ENCODE measurements around the gene ING5.
"Not testable (repeated sequence)": the region's sequence is repeated elsewhere in the genome, so short reads cannot be mapped to it uniquely, and the experiment has no call there.

The ING5 gene

GRCh38 chr2:241752689-241753276 lies 50.9 kb downstream of the ING5 start:
- TF ChIP-seq CTCF (conservative IDR thresholded peaks at IDR 0.05; ENCODE audit: low read length), result no peak
- no peak overlapping the region for H3K4me3 ChIP-seq (ENCODE audit: low read length)
- DNase-seq (ENCODE audit: low read depth), result no peak

- TF ChIP-seq CTCF (conservative IDR thresholded peaks at IDR 0.05; ENCODE audit: low read length), result no peak
- no peak for DNase-seq (ENCODE audit: low read depth)
- H3K4me3 ChIP-seq (ENCODE audit: low read length), result no peak overlapping the region
Measured at GRCh38 chr2:241753493-241753892, 51.7 kb downstream of the ING5 start.

- TF ChIP-seq CTCF (conservative IDR thresholded peaks at IDR 0.05; ENCODE audit: low read length), result no peak
- no peak overlapping the region for H3K4me3 ChIP-seq (ENCODE audit: low read length)
- DNase-seq (ENCODE audit: low read depth), result no peak
Measured at GRCh38 chr2:241754042-241754441, 52.2 kb downstream of the ING5 start.

GRCh38 chr2:241755166-241755565 lies 53.3 kb downstream of the ING5 start:
- no peak for DNase-seq (ENCODE audit: low read depth)
- TF ChIP-seq CTCF (conservative IDR thresholded peaks at IDR 0.05; ENCODE audit: low read length), result no peak
- H3K4me3 ChIP-seq (ENCODE audit: low read length), result no peak overlapping the region

- DNase-seq (ENCODE audit: low read depth), result no peak
- no peak for TF ChIP-seq CTCF (conservative IDR thresholded peaks at IDR 0.05; ENCODE audit: low read length)
- no peak overlapping the region for H3K4me3 ChIP-seq (ENCODE audit: low read length)
Measured at GRCh38 chr2:241755777-241756176, 53.9 kb downstream of the ING5 start.

- no peak for TF ChIP-seq CTCF (conservative IDR thresholded peaks at IDR 0.05; ENCODE audit: low read length)
Measured at GRCh38 chr2:241759067-241759807, 57.4 kb downstream of the ING5 start.

GRCh38 chr2:241759893-241760292 lies 58.1 kb downstream of the ING5 start:
- not testable (repeated sequence) for DNase-seq (ENCODE audit: low read depth); H3K4me3 ChIP-seq (ENCODE audit: low read length)

More at GRCh38 chr2:241759067-241759807, 57.4 kb downstream of the ING5 start:
- DNase-seq (ENCODE audit: low read depth), result no peak
- no peak overlapping the region for H3K4me3 ChIP-seq (ENCODE audit: low read length)
